Activated CD8-positive, alpha-beta memory T cell treated with anti-CD3 and anti-CD28 coated beads, Interleukin-2, amount 50 U/mL, for 1 hour (primary cell): ENCODE results near the gene MYO5C.
"Not testable (repeated sequence)": the region's sequence is repeated elsewhere in the genome, so short reads cannot be mapped to it uniquely, and the experiment has no call there.

ENCODE experiments used
- DNase-seq: peaks from one replicate; pipeline ENCODE4 v3.0.0-alpha.2; 2020; ENCODE audit errors: extremely low read depth

MYO5C gene

GRCh38 chr15:52243286-52243685 is 52.3 kb downstream of the MYO5C start:
- no peak for DNase-seq

DNA sequence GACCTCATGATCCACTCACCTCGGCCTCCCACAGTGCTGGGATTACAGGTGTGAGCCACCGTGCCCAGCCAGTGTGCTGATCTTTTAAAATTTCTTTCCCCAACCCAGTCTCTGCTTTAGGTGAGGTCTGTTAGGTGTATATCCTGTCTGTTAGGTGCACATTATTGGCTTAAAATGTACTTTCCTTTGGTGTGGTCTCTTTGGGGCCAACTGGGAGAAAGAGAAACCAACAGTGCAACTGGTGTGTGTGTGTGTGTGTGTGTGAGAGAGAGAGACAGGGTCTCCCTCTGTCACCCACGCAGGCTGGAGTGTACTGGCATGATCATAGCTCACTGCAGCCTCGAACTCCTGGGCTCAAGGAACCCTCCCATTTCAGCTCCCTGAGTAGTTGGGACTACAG is 54.1 kb downstream of the MYO5C start:
- DNase-seq: no peak

- no peak for DNase-seq
These were observed 55.4 kb downstream of the MYO5C start for GRCh38 chr15:52240166-52240565.

GRCh38 chr15:52238989-52239525 is 56.5 kb downstream of the MYO5C start:
- DNase-seq: not testable (repeated sequence)

DNA sequence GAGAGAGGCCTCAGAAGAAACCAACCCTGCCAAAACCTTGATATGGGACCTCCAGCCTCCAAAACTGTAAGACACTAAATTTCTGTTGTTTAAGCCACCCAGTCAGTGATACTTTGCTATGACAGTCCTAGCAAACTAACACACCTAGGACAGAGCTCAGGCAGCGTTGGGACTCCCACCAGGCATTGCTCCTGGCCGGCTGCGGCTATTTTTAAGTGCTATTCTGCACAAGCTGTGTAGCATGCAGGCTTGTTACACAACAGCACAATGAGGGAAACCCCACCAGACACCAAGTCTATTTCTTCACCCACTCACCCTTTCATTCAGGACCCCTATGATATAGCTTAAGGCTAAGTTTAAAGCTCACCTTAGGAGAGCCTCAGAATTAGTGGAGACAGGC is 57.5 kb downstream of the MYO5C start:
- DNase-seq: no peak

DNA sequence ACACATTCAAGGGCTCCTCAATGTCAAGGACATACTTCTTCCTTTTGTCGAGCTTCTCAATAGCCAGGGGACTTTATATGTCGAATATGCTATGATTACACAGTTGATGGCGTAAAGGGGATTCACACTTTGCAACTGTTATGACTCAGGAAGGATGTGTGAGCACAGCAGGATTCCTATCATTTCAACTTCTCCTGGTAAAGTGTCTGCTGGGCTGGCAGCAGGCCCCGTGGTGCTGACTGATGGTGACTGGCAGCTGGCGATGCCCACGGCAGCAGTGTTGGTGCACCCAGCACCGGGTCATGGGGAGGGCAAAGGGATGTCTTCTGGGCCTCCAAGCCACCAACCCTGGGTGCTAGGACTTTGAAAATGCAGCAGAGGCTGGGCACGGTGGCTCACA is 59.6 kb downstream of the MYO5C start:
- DNase-seq: no peak

DNA sequence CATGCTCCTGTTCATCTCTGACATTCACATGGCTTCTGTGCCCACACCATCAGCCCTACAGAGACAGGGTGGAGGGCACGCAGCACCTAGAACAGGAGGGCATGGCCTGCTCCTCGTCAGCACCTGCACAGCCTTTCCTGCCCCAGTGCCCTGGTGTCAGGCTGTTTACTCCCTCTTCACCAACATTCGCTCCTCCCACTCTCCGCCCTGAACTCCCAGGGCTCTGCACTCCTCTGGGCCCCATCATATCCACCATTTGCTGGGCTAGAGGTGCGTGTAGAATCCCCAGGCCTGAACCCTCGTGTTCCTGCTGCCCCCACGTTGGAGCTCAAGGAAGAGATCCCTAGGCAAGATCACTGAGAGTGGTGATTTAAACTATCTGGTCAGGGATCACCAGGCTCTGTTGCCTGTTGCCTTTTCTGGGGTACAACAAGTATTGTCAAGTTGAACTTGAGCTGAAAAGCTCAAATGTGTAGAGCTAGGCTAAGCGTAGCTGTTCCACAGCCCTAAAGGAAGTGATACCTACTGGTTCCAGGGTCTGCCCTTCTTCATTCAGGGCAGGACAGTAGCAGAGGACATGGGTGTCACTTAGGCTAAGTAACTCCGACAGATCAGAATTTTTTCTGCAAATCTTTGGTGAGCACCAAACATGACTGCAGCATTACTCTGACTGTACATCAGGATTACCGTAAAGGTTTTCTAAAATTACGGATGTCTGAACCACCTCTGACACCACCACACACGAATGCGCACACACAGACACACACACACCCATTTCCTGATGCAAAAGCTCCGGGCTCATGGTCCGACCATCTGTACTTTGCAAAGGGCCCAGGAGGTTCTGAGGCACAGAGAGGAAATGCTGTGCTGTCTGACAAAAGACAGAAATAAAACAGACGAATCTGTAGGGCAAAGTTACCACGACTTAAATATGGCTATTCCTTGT is 60.7 kb downstream of the MYO5C start:
- DNase-seq: no peak

DNA sequence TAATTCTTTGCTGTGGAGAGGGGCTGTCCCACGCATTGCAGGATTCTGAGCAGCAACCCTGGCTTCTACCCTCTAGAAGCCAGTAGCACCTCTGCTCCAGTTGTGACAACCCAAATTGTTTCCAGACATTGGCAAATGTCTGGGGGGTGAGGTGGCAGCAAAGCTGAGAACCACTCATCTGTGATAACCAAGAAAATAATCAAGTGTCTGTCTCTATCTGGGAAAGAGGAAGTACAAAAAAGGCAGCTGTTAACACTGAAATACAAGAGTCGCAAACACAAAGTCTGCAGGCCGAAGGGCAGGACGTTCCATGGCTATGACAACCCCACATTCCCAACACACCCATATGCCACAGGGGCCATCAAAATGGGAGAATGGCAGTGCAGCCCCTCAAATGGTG is 62.2 kb downstream of the MYO5C start:
- DNase-seq: no peak

- no peak for DNase-seq
These were observed 63.3 kb downstream of the MYO5C start for GRCh38 chr15:52232327-52232726.

- no peak for DNase-seq
These were observed 65.5 kb downstream of the MYO5C start for GRCh38 chr15:52230073-52230472.

GRCh38 chr15:52228921-52229320 is 66.7 kb downstream of the MYO5C start:
- DNase-seq: no peak

DNA sequence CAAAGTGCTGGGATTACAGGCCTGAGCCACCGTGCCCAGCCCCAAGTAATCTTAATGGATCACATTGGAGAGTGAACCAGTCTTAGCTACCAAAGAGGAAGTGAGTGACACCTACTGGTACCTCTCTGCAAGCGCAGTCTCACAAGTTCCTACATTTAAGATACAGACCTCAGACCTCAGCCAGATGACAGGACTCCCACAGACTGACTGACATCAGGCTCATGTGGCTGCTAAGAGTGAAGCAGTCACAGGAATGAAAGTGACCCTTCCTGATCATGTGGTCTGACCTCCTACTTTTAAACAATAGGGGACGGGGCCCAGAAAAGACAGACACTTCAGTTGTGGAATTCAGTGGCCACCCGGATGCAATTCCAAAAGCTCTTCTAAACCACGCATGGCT is 68.1 kb downstream of the MYO5C start:
- peak; percentile 41 for DNase-seq

- DNase-seq: no peak
These were observed 70.4 kb downstream of the MYO5C start for GRCh38 chr15:52225230-52225629.

- DNase-seq: no peak
These were observed 71.4 kb downstream of the MYO5C start for GRCh38 chr15:52224211-52224610.

DNA sequence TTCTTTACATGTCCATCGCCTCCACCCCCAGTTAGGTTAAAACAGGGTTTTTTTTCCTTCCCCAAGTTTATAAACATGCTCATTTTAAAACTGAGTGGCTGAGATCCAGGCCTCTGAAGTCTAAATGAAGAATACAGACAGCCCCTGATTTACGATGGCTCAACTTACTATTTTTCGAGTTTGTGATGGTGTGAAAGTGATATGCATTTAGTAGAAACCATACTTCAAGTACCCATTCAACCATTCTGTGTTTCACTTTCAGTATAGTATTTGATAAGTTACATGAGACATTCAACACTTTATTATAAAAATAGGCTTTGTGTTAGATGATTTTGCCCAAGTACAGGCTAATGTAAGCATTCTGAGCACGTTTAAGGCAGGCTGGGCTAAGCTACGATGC is 73.9 kb downstream of the MYO5C start:
- no peak for DNase-seq

DNA sequence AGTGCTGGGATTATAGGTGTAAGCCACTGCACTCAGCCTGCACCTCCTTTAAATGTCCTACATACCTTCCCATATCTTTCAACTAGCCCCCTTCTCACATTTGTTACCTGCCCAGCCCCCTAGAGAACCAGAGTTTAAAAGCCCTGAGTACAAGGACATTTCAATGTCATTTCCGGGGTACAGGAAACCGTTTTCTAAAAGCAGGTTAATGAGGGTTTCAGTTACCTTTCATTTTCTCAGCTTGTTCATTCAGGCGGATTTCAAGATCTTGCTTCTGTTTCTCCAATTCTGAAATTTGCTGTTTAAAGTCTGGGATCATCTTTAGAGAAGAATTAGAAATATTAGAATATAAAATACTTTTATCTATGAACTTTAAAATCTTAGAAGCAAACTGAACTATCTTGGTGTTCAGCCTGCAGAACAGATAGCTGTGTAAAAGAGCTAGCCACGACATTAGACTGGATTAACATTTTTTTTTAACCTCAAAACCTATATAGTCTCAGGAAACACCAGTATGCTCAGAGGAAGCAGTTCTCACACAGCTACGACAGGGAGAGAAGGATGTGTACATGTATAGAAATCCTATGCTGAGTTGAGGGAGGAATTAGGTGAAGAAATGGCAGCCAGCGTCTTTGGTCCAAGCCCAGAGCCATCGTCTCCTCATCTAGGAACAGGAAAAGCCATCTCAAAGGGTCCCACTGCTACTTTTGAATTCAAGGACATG is 74.5 kb downstream of the MYO5C start:
- no peak for DNase-seq

GRCh38 chr15:52220251-52220650 is 75.4 kb downstream of the MYO5C start:
- DNase-seq: no peak

GRCh38 chr15:52218816-52219215 is 76.8 kb downstream of the MYO5C start:
- DNase-seq: no peak

DNA sequence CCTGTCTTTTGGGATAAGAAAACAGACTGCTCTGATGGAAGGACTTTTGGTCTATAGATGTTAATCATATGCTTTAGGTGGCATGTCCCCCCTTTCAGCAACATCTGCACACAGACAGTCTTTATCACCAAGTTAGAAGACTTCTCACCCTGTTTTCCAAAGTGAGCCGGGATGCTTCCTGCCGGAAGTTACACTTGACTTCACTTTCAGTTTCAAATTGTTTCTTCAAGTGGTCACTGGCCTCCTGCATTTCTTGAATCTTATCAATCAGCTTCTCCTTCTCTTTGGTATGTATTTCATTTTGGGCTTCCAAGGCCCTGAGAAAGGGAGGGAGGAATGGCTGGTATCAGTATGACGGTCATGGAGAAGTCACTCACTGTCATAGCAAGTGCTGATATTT is 77.2 kb downstream of the MYO5C start:
- DNase-seq: no peak

DNA sequence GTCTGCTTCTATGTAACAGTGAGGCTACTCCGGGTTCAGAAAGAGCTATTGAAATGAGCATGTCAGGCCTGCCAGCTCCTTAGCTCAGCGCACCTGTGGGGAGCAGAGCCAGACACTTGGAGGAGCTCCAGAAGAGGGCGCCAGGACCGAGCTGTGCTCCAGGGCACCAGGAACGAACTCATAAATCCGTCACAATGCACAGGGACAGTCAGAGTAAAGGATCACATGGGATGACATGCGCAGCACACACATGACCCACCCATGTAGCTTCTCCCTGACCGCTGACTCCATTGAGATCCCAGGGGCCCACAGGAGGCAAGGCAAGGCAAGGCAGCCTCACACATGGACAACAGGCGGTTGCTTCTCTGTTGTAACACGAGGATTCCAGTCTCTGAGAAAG is 78.4 kb downstream of the MYO5C start:
- DNase-seq: no peak

DNA sequence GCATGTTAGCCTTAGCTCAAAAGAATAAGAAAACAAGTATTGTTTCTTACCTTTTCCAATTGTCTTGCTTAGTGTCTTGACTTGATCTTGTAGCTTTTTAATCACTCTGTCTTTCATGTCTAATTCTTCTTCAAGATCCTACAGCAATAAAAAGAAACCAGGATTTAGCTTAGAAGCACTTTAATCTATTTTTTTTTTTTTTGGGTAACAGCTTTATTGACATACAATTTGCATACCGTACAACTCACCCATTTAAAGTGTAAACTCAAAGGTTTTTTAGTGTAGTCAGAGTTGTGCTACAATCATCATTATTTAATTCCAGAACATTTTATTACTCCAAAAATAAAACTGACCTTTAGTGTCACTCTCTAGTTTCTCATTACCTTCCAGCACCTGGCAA is 81.1 kb downstream of the MYO5C start:
- DNase-seq: no peak

DNA sequence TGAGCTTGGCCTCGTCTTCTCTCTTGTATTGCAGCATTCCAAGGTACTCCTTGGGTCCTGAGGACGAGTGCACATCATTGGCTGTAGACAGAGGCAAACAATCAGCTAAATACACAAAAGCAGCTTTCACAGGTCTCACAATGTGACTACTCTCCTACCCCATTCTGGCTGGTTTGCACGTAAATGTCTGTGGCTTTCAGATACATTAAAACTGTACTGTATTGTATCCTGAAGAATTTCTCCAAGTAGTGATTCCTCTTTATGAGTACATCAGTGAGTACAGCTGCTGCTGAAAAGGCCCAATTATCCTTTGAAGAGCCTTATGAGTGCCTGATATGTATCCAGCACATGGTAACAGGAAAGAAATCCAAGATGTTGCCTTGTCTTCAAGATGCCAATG is 82.4 kb downstream of the MYO5C start:
- no peak for DNase-seq
